Measurements from ENCODE around the gene TMPRSS5. TPM values are rescaled to one million over a fixed set of nuclear protein-coding genes. Genes with fewer than 3 reads are reported as not detected.

TMPRSS5 gene
- total and polyA plus RNA-seq, 2 of the 13 experiments (the other 11 are each of a cell fraction or from before 2014, with no cell fraction given) = 0.40 to 0.96 TPM

DNA sequence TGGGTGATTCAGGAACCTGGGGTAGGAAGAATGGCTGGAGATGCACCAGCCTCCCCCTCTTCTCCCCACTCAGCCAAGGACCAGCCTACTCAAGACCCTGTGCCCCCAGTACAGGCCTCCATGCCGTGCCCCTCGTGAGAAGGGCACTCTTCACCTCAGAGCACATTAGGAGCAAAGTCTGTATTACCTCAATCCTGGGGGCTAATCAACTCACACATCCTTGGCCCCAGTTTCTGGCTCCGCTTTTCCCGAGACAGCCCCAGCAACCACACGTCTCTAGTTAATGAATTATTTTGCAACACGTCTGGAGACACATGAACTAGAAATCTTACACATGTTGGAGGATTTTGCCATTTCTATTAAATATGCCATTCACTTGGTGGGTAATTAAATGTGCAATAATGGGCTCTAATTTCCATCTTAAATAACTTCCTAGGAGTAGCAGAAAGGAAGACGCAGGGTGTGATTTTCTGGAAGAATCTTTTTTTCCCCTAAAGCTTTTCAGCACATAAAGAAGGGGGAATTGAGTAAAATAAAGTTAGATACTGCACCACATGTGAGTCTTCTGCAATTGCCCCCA is 63.0 kb downstream of the TMPRSS5 start (continued):
- TF ChIP-seq, protein P1, sequence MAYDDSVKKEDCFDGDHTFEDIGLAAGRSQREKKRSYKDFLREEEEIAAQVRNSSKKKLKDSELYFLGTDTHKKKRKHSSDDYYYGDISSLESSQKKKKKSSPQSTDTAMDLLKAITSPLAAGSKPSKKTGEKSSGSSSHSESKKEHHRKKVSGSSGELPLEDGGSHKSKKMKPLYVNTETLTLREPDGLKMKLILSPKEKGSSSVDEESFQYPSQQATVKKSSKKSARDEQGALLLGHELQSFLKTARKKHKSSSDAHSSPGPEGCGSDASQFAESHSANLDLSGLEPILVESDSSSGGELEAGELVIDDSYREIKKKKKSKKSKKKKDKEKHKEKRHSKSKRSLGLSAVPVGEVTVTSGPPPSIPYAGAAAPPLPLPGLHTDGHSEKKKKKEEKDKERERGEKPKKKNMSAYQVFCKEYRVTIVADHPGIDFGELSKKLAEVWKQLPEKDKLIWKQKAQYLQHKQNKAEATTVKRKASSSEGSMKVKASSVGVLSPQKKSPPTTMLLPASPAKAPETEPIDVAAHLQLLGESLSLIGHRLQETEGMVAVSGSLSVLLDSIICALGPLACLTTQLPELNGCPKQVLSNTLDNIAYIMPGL (CRISPR knock-in tag; IDR thresholded peaks at IDR 0.05; ENCODE audit: borderline replicate concordance in 1 of 2, low read depth in 1 of 2) = no peak
- TF ChIP-seq ZNF260 (CRISPR knock-in tag; IDR thresholded peaks at IDR 0.05; ENCODE audit: borderline replicate concordance, low read depth) (no peak), THAP11 (CRISPR knock-in tag; IDR thresholded peaks at IDR 0.05) (no peak)

DNA sequence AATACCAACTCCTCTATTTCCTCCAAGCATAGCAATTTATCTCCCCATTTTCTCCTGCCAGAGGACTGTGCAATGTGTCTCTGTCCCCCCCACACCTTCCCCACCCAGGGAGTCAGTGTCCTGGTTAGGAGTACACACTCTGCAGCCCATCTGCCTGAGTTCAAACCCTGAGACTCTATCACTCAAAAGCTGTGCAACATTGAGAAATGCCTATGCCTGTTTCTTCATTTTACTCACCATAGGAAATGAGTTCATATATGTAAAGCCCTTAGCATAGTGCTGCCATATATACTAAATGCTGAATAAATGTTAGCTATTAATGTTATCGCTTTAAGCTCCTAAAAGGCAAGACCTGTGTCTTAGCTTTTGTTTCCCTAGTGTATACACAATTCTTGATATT is 64.0 kb downstream of the TMPRSS5 start:
- H3K79me2 ChIP-seq (ENCODE audit: insufficient read depth, low read length) = no peaks in the 10 kb centered on the region
- TF ChIP-seq YEATS2 (CRISPR knock-in tag; IDR thresholded peaks at IDR 0.05; ENCODE audit: borderline replicate concordance) (no peak), ERF (CRISPR knock-in tag; IDR thresholded peaks at IDR 0.05) (no peak), NR2F1 (CRISPR knock-in tag; IDR thresholded peaks at IDR 0.05) (no peak), ZFP37 (CRISPR knock-in tag; IDR thresholded peaks at IDR 0.05; ENCODE audit: borderline replicate concordance) (no peak), KMT2A (CRISPR knock-in tag; IDR thresholded peaks at IDR 0.05) (no peak), NFYC (CRISPR knock-in tag; IDR thresholded peaks at IDR 0.05) (no peak), ZNF724P (CRISPR knock-in tag; IDR thresholded peaks at IDR 0.05; ENCODE audit: borderline replicate concordance) (no peak), TP53 (CRISPR knock-in tag; conservative IDR thresholded peaks at IDR 0.05) (no peak), PAF1 (CRISPR knock-in tag; IDR thresholded peaks at IDR 0.05) (no peak), XRCC5 (optimal IDR thresholded peaks at IDR 0.05; ENCODE audit: low read length) (no peak), HES4 (CRISPR knock-in tag; IDR thresholded peaks at IDR 0.05; ENCODE audit: borderline replicate concordance) (no peak), U2AF2 (IDR thresholded peaks at IDR 0.05; ENCODE audit: low read depth, low read length) (no peak), ZBTB1 (CRISPR knock-in tag; IDR thresholded peaks at IDR 0.05; ENCODE audit: borderline replicate concordance) (no peak), WIZ (CRISPR knock-in tag; IDR thresholded peaks at IDR 0.05) (no peak)
- TF ChIP-seq, protein P2, sequence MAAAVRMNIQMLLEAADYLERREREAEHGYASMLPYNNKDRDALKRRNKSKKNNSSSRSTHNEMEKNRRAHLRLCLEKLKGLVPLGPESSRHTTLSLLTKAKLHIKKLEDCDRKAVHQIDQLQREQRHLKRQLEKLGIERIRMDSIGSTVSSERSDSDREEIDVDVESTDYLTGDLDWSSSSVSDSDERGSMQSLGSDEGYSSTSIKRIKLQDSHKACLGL (CRISPR knock-in tag; IDR thresholded peaks at IDR 0.05) = no peak
- TF ChIP-seq, protein P3, sequence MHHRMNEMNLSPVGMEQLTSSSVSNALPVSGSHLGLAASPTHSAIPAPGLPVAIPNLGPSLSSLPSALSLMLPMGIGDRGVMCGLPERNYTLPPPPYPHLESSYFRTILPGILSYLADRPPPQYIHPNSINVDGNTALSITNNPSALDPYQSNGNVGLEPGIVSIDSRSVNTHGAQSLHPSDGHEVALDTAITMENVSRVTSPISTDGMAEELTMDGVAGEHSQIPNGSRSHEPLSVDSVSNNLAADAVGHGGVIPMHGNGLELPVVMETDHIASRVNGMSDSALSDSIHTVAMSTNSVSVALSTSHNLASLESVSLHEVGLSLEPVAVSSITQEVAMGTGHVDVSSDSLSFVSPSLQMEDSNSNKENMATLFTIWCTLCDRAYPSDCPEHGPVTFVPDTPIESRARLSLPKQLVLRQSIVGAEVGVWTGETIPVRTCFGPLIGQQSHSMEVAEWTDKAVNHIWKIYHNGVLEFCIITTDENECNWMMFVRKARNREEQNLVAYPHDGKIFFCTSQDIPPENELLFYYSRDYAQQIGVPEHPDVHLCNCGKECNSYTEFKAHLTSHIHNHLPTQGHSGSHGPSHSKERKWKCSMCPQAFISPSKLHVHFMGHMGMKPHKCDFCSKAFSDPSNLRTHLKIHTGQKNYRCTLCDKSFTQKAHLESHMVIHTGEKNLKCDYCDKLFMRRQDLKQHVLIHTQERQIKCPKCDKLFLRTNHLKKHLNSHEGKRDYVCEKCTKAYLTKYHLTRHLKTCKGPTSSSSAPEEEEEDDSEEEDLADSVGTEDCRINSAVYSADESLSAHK (CRISPR knock-in tag; IDR thresholded peaks at IDR 0.05; ENCODE audit: borderline replicate concordance) = no peak

More for the DNA sequence above, 64.0 kb downstream of the TMPRSS5 start:
- intact Hi-C loops (cut with micrococcal nuclease; ENCODE audit: unreplicated experiment) (no loop called here), in situ Hi-C loops (cut with HindIII; ENCODE audit: extremely low pct_ligation_motif_present, low pct_unique_long_range_greater_than_20kb) (no loop called here)
- CTCF ChIA-PET (ENCODE audit: low intra/inter-chr PET ratio, low total read pairs) = no interaction called here
- POLR2A ChIA-PET = no interaction called here
- Histone ChIP-seq H3K9me3 (ENCODE audit: low read length) (no peaks in the 10 kb centered on the region), H3K4me1 (ENCODE audit: insufficient read depth, low read length) (no peaks in the 10 kb centered on the region), H2AFZ (ENCODE audit: low read length) (no peak overlapping the region), H3K4me3 (replicated peaks in 1 of 3; ENCODE audit: insufficient read depth in 1 of 3, low read depth in 2 of 3, low read length in 3 of 3) (no peak overlapping the region), H3K36me3 (replicated peaks in 1 of 2; ENCODE audit: control insufficient read depth in 1 of 2, insufficient read depth in 2 of 2, low read length in 2 of 2) (no peaks in the 10 kb centered on the region), H3K27ac (ENCODE audit: extremely low read length, insufficient read depth, low read length) (no peak overlapping the region), H3K27me3 (ENCODE audit: control insufficient read depth in 1 of 2, insufficient read depth in 2 of 2, low read length in 2 of 2) (peaks cover 3 to 46% of the 10 kb centered on the region in 2 experiments; a peak in 4 of 5 replicates), H3K9ac (ENCODE audit: insufficient read depth, low read depth, low read length) (no peak overlapping the region), H4K20me1 (ENCODE audit: insufficient read depth, low read length) (no peaks in the 10 kb centered on the region), H3K4me2 (ENCODE audit: low read depth, low read length) (no peak overlapping the region)
- BruUV-seq (replicated peaks) = no TSS peak
- no peak for DNase-seq (ENCODE audit: low spot score)
- 4% methylated on average over 1 of the region's 1 CpG for WGBS (ENCODE audit: low lambda C conversion rate)
- FAIRE-seq = no peak
- no peak for ATAC-seq
